ENCODE measurements around the gene ABCC8. TPM values are rescaled to one million over a fixed set of nuclear protein-coding genes. Genes with fewer than 3 reads are reported as not detected.

Gene ABCC8
- total and polyA plus RNA-seq, 2 of the 8 experiments (the other 6 are each of a cell fraction or from before 2014, with no cell fraction given): 3.7 to 4.9 TPM

DNA sequence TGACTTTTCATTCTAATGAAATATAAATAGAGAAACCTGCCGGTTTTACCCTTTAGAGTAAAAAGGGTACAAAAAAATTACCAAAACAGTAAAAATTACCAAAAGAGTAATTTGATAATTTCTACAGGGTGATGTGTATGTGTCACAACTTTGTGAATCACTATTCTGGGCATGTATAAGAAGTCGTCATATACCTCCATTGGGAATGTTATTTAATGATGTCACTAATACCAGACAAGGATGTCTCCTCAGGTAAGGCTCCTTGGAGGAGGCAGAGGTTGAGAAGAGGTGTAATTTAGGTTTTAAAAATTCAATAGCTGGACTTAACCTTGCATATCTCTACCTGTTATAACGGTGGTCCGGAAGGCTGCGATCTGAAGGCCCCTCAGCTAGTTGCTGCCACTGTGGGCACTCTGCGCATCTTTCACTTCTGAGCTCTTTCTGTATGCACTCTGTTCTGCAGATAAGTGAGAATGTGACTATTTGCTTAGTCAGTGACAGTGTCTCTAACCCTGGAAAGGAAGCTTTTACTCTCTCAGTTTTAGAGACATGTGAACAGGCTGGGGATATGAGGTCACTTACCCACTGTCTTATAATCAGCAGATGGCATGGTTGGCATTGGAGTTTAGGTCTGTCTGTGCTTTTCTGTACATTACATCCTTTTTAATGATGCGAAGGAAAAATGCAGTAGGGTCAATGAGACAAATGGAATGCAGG, 126.0 kb downstream of the ABCC8 start:
- Histone ChIP-seq H3K27me3 (replicated peaks in 1 of 4; ENCODE audit: control insufficient read depth in 3 of 4, extremely low read depth in 1 of 4, insufficient read depth in 3 of 4, low read length in 3 of 4) (peaks cover 29 to 54% (median 44%) of the 10 kb centered on the region in 4 experiments), H3K4ac (replicated peaks; ENCODE audit: insufficient read length, low read depth, low read length) (no peak overlapping the region), H3K79me1 (ENCODE audit: low read depth, low read length) (no peaks in the 10 kb centered on the region), H3K14ac (ENCODE audit: insufficient read length) (no peak overlapping the region), H3K23ac (ENCODE audit: insufficient read length) (no peak overlapping the region), H3K27ac (ENCODE audit: low read depth, low read length) (no peak overlapping the region), H3K79me2 (ENCODE audit: control insufficient read depth in 1 of 2, insufficient read depth in 2 of 2, low read length in 2 of 2) (no peaks in the 10 kb centered on the region), H4K91ac (replicated peaks; ENCODE audit: insufficient read length, low read length) (no peak overlapping the region), H2BK120ac (replicated peaks; ENCODE audit: low read depth, low read length) (no peak overlapping the region), H2AK5ac (ENCODE audit: low read depth, low read length) (no peak overlapping the region), H2BK20ac (ENCODE audit: low read length) (no peak overlapping the region), H3K36me3 (ENCODE audit: control insufficient read depth in 2 of 4, insufficient read depth in 4 of 4, low read length in 3 of 4) (no peaks in the 10 kb centered on the region), H4K8ac (ENCODE audit: extremely low read depth, insufficient read depth, low read length) (no peak overlapping the region), H3K18ac (ENCODE audit: extremely low read depth, low read length) (no peak overlapping the region), H2BK5ac (ENCODE audit: low read depth, low read length) (no peak overlapping the region), H3K9ac (replicated peaks in 1 of 4; ENCODE audit: extremely low read depth in 1 of 4, low read depth in 3 of 4, low read length in 3 of 4) (no peak overlapping the region), H3K23me2 (ENCODE audit: low read depth, low read length) (peaks cover 15% of the 10 kb centered on the region; the same call in 1 of the 2 replicates), H4K5ac (ENCODE audit: insufficient read length, low read depth, low read length) (no peak overlapping the region), H2BK15ac (ENCODE audit: low read length) (no peak overlapping the region), H2AFZ (ENCODE audit: low read length) (no peak overlapping the region), H3K56ac (replicated peaks; ENCODE audit: insufficient read length, low read depth, low read length) (no peak overlapping the region), H3K4me2 (ENCODE audit: insufficient read depth in 1 of 2, low read depth in 2 of 2, low read length in 2 of 2) (peak overlapping the region in 1 of 2 experiments; percentile 93; a peak in 1 of 4 replicates), H4K20me1 (replicated peaks in 1 of 2; ENCODE audit: control insufficient read depth in 1 of 2, insufficient read depth in 2 of 2, low read length in 2 of 2) (peaks cover 0 to 2% of the 10 kb centered on the region in 2 experiments), H3K4me3 (ENCODE audit: extremely low read depth in 1 of 4, insufficient read depth in 2 of 4, low read depth in 3 of 4, low read length in 4 of 4) (no peak overlapping the region), H3K4me1 (replicated peaks in 1 of 4; ENCODE audit: control insufficient read depth in 3 of 4, insufficient read depth in 4 of 4, low read length in 3 of 4) (peaks cover 0 to 8% (median 4%) of the 10 kb centered on the region in 4 experiments; a peak in 5 of 7 replicates), H3K9me3 (ENCODE audit: insufficient read depth in 2 of 2, low read depth in 1 of 2, low read length in 1 of 2) (no peaks in the 10 kb centered on the region), H2BK12ac (ENCODE audit: low read depth, low read length) (no peak overlapping the region)
- DNase-seq (ENCODE audit: low read depth in 1 of 2, low spot score in 2 of 2): no peak
- WGBS, 2 experiments (ENCODE audit: extremely low coverage in 1 of 2, insufficient coverage in 1 of 2, insufficient read length in 1 of 2, insufficient replicate concordance in 2 of 2, low coverage in 1 of 2, low lambda C conversion rate in 2 of 2, missing lambda C conversion rate in 1 of 2): 93% methylated on average over 7 of the region's 7 CpGs; no CpG with 5 or more reads in 1 of the 2 experiments
- ChIA-PET POLR2A (ENCODE audit: partially characterized antibody) (no interaction called here), CTCF (ENCODE audit: partially characterized antibody) (interaction anchor here (0.6 to 2.6 kb wide), 6 partner anchors 15 to 193 kb away, joined by 3 to 12 read pairs (median 3); no protein-coding TSS in a partner anchor)
- FAIRE-seq: no peak
- TF ChIP-seq TAF7 (optimal IDR thresholded peaks at IDR 0.05; ENCODE audit: borderline replicate concordance, low read depth, low read length): no peak
- no peak for TF ChIP-seq POU5F1 (IDR thresholded peaks at IDR 0.05; ENCODE audit: low read depth, low read length)
- no peak for TF ChIP-seq RBBP5 (IDR thresholded peaks at IDR 0.05; ENCODE audit: borderline replicate concordance, low read depth, low read length)
- no peak for TF ChIP-seq NANOG (IDR thresholded peaks at IDR 0.05; ENCODE audit: insufficient read depth, low read depth, low read length, poor library complexity, severe bottlenecking)
- no peak for TF ChIP-seq SP4 (IDR thresholded peaks at IDR 0.05; ENCODE audit: low read length)
- TF ChIP-seq, protein P1, sequence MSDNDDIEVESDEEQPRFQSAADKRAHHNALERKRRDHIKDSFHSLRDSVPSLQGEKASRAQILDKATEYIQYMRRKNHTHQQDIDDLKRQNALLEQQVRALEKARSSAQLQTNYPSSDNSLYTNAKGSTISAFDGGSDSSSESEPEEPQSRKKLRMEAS (IDR thresholded peaks at IDR 0.05): no peak
- no peak for TF ChIP-seq SUZ12 (IDR thresholded peaks at IDR 0.05; ENCODE audit: low read length)
- TF ChIP-seq CBX5 (IDR thresholded peaks at IDR 0.05; ENCODE audit: low read depth, low read length): no peak
- no peak for TF ChIP-seq FOSL1 (IDR thresholded peaks at IDR 0.05; ENCODE audit: insufficient read depth, low read depth, low read length)
- TF ChIP-seq ATF2 (IDR thresholded peaks at IDR 0.05; ENCODE audit: low read length): no peak
